Bronchial epithelial cell (primary cell): ENCODE results near the gene PADI3. TPM values are rescaled to one million over a fixed set of nuclear protein-coding genes. Genes with fewer than 3 reads are reported as not detected.
"Not testable (repeated sequence)": the region's sequence is repeated elsewhere in the genome, so short reads cannot be mapped to it uniquely, and the experiment has no call there.

ENCODE experiments used
- DNase-seq: peaks from one replicate; pipeline ENCODE4 v3.0.0-alpha.2; 2010; ENCODE audit warnings: low read depth
- FAIRE-seq: peaks from 2 replicates; lab custom pipeline; 2011; peaks lifted over from hg19 to GRCh38; lab: Jason Lieb, UNC
- H3K27me3 ChIP-seq: 2 replicates; pipeline ENCODE4 v1.5.1; 2011; ENCODE audit warnings: low read length; ENCODE audit not compliant: control insufficient read depth, insufficient read depth
- H3K36me3 ChIP-seq: 2 replicates; pipeline ENCODE4 v1.5.1; 2011; ENCODE audit warnings: low read length; ENCODE audit not compliant: control insufficient read depth, insufficient read depth
- H3K4me3 ChIP-seq: 2 replicates; pipeline ENCODE4 v1.5.1; 2011; ENCODE audit warnings: mild to moderate bottlenecking, low read depth, low read length, control low read depth
- CTCF ChIP-seq: IDR thresholded peaks from 2 replicates; pipeline ENCODE4 v1.5.1; 2011; ENCODE audit warnings: mild to moderate bottlenecking, moderate library complexity, low read length, control low read depth, inconsistent platforms; ENCODE audit not compliant: insufficient read depth, severe bottlenecking
- total RNA-seq: library from RNA; depleted of rRNA; stranded (reverse); fragments of >200 nt; gene quantifications from 2 replicates; pipeline ENCODE4 v1.2.1, GENCODE V29; 2014

Gene PADI3
- total RNA-seq, 1 donor from 2014 or later: 0.26 TPM

GRCh38 chr1:17318262-17318661 is 69.4 kb downstream of the PADI3 start:
- H3K4me3 ChIP-seq: no peak overlapping the region
- no peaks in the 10 kb centered on the region for H3K27me3 ChIP-seq
- no peak for TF ChIP-seq CTCF
- H3K36me3 ChIP-seq: no peaks in the 10 kb centered on the region
- FAIRE-seq (no peak), DNase-seq (no peak)

- DNase-seq (no peak), FAIRE-seq (no peak)
- Histone ChIP-seq H3K4me3 (no peak overlapping the region), H3K36me3 (no peaks in the 10 kb centered on the region), H3K27me3 (no peaks in the 10 kb centered on the region)
- TF ChIP-seq CTCF: no peak
Measured at GRCh38 chr1:17319561-17320350, 70.9 kb downstream of the PADI3 start.

- H3K27me3 ChIP-seq, DNase-seq, H3K36me3 ChIP-seq, H3K4me3 ChIP-seq, FAIRE-seq: not testable (repeated sequence)
Measured at GRCh38 chr1:17321857-17322390, 73.0 kb downstream of the PADI3 start.

GRCh38 chr1:17328855-17329254 is 80.0 kb downstream of the PADI3 start:
- no peak for FAIRE-seq

GRCh38 chr1:17329610-17330009 is 80.7 kb downstream of the PADI3 start:
- DNase-seq (no peak), FAIRE-seq (no peak)
- Histone ChIP-seq H3K36me3 (no peaks in the 10 kb centered on the region), H3K4me3 (no peak overlapping the region), H3K27me3 (no peaks in the 10 kb centered on the region)
- TF ChIP-seq CTCF: no peak

More at GRCh38 chr1:17328855-17329254, 80.0 kb downstream of the PADI3 start:
- TF ChIP-seq CTCF: no peak
- H3K4me3 ChIP-seq: no peak overlapping the region
- DNase-seq: no peak
- no peaks in the 10 kb centered on the region for H3K36me3 ChIP-seq
- no peaks in the 10 kb centered on the region for H3K27me3 ChIP-seq

- no peak overlapping the region for H3K4me3 ChIP-seq
- TF ChIP-seq CTCF: no peak
- no peaks in the 10 kb centered on the region for H3K27me3 ChIP-seq
- DNase-seq (no peak), FAIRE-seq (no peak)
- H3K36me3 ChIP-seq: no peaks in the 10 kb centered on the region
Measured at GRCh38 chr1:17330856-17331255, 82.0 kb downstream of the PADI3 start.
